Ovary (tissue), 9 donors: ENCODE results near the gene ABHD13. TPM values are rescaled to one million over a fixed set of nuclear protein-coding genes. Genes with fewer than 3 reads are reported as not detected.

Experiments
- DNase-seq, 5 donors: peaks; one replicate each; pipeline ENCODE4 v3.0.0-alpha.2; 2019 to 2020
- H3K27ac ChIP-seq, 2 donors: fragments of 200-600 bp; one replicate each; pipeline versions ENCODE4 v1.5.1 to v1.8.0; 2019 to 2022
- H3K27me3 ChIP-seq: fragments of 200-600 bp; one replicate; pipeline ENCODE4 v1.8.0; 2022
- H3K36me3 ChIP-seq: fragments of 200-600 bp; sonication (generic); one replicate; pipeline ENCODE4 v1.5.1; 2019
- H3K4me1 ChIP-seq: one replicate; pipeline ENCODE4 v1.8.1; 2013; ENCODE audit warnings: mild to moderate bottlenecking, moderate library complexity; ENCODE audit not compliant: insufficient read depth
- H3K4me3 ChIP-seq: fragments of 200-600 bp; sonication (generic); one replicate; pipeline ENCODE4 v1.5.1; 2017
- H3K9me3 ChIP-seq, 2 donors: fragments of 200-600 bp in 1 of 2; sonication (generic) in 1 of 2; one replicate each; pipeline versions ENCODE4 v1.5.1 to v1.8.1; 2013 to 2019; ENCODE audit warnings: mild to moderate bottlenecking in 1 of 2, moderate library complexity in 1 of 2
- EP300 ChIP-seq: sonication (generic); formaldehyde crosslinking; IDR thresholded peaks from one replicate; pipeline ENCODE4 v1.6.1; 2017; ENCODE audit warnings: antibody characterized with exemption
- POLR2A ChIP-seq: fragments of 450-650 bp; IDR thresholded peaks from one replicate; pipeline ENCODE4 v1.6.1; 2017; ENCODE audit warnings: antibody characterized with exemption, mild to moderate bottlenecking, moderate library complexity
- WGBS, 3 donors: extraction: QIAGEN DNeasy Blood & Tissue Kit in 1 of 3; methylation state at CpG; one replicate each; pipeline versions ENCODE4 v1.1.5 to v1.1.7; 2013 to 2017; 5-methylcytosine and 5-hydroxymethylcytosine counted together
- intact Hi-C, 4 donors: fragments of 100-400 bp; cut with DNase I; formaldehyde crosslinking; loops; one replicate each; pipeline versions ENCODE4 v1.11.0 to v1.15.1; 2022 to 2023
- polyA plus RNA-seq, 2 donors: library from polyadenylated mRNA; stranded (reverse); fragments of 200-250 nt in 1 of 2; fragments of 350-450 nt in 1 of 2; fragmentation: Illumina TruSeq in 1 of 2; extraction: RNeasy Lipid Tissue Mini Kit (QIAGEN cat#74804) in 1 of 2; gene quantifications; one replicate each; pipeline ENCODE4 v1.2.3, GENCODE V29; 2013 to 2014
- total RNA-seq, 7 donors: library from RNA; depleted of rRNA in 2 of 7; stranded (reverse); fragments of >200 nt in 2 of 7; fragmentation: NEBNext Ultra II Directional in 3 of 7; extraction: Animal tissue kit (Norgen Biotek cat#: 25700) in 3 of 7; gene quantifications; one replicate each; pipeline versions ENCODE4 v1.1.0 to v1.2.4, GENCODE V29; 2016 to 2023
- TF ChIP-seq, protein P1 (sequence below), 3 donors: fragments of 450-650 bp in 2 of 3; fragments of 200-600 bp in 1 of 3; IDR thresholded peaks; one replicate each; pipeline versions ENCODE4 v1.5.1 to v1.8.0; 2016 to 2022; ENCODE audit warnings: antibody characterized with exemption in 3 of 3, mild to moderate bottlenecking in 1 of 3
- donor health status: DM: no; HTN: no; CAD: no; lungs with moderate emphysema.
- donor health status: DM: no; HTN: no; CAD: no.
- donor health status: Bipolar disorder and iron deficiency.
- donor health status: DM: yes; HTN: yes; CAD: no.
- donor health status: DM: no; HTN: no; CAD: no.
- donor health status: DM: yes; HTN: yes; CAD: no.

Gene ABHD13
- total and polyA plus RNA-seq, 9 donors = 6.0 to 13.7 (median 9.1) TPM

GRCh38 chr13:108268466-108269112 lies 50.4 kb downstream of the ABHD13 start:
- Histone ChIP-seq H3K4me1 (peaks cover 1% of the 10 kb centered on the region), H3K9me3 (no peaks in the 10 kb centered on the region), H3K36me3 (no peaks in the 10 kb centered on the region), H3K27me3 (no peaks in the 10 kb centered on the region), H3K4me3 (no peak overlapping the region), H3K27ac (no peak overlapping the region)
- DNase-seq = no peak
- no peak for TF ChIP-seq POLR2A
- TF ChIP-seq, protein P1, sequence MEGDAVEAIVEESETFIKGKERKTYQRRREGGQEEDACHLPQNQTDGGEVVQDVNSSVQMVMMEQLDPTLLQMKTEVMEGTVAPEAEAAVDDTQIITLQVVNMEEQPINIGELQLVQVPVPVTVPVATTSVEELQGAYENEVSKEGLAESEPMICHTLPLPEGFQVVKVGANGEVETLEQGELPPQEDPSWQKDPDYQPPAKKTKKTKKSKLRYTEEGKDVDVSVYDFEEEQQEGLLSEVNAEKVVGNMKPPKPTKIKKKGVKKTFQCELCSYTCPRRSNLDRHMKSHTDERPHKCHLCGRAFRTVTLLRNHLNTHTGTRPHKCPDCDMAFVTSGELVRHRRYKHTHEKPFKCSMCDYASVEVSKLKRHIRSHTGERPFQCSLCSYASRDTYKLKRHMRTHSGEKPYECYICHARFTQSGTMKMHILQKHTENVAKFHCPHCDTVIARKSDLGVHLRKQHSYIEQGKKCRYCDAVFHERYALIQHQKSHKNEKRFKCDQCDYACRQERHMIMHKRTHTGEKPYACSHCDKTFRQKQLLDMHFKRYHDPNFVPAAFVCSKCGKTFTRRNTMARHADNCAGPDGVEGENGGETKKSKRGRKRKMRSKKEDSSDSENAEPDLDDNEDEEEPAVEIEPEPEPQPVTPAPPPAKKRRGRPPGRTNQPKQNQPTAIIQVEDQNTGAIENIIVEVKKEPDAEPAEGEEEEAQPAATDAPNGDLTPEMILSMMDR (IDR thresholded peaks at IDR 0.05) = no peak
- TF ChIP-seq EP300 = no peak
- WGBS, 3 donors = 59 to 74% (median 67%) methylated on average over 4 of the region's 4 CpGs
- intact Hi-C loops = no loop called here

GRCh38 chr13:108269601-108270328 lies 51.6 kb downstream of the ABHD13 start, which contains the start of gene TNFSF13B:
Gene TNFSF13B (plus strand): TSS chr13:108269718. CDS start chr13:108269896, 178 bp downstream.
- H3K27ac ChIP-seq = no peak within 1 kb of the TSS
- no peaks in the 10 kb centered on the region for H3K9me3 ChIP-seq
- 1% methylated on average over 16 of the region's 16 CpGs for WGBS, 3 donors
- intact Hi-C loops = no loop called here
- DNase-seq = peak in 4 of 5 donors; percentile 9 to 41 (median 23)
- H3K36me3 ChIP-seq = no peaks in the 10 kb centered on the region
- no peaks in the 10 kb centered on the region for H3K27me3 ChIP-seq
- peak within 1 kb of the TSS; percentile 35 for H3K4me3 ChIP-seq
- H3K4me1 ChIP-seq = peaks cover 1% of the 10 kb centered on the region
- no peak for TF ChIP-seq POLR2A
- TF ChIP-seq, protein P1 (IDR thresholded peaks at IDR 0.05) = no peak
- no peak for TF ChIP-seq EP300

DNA sequence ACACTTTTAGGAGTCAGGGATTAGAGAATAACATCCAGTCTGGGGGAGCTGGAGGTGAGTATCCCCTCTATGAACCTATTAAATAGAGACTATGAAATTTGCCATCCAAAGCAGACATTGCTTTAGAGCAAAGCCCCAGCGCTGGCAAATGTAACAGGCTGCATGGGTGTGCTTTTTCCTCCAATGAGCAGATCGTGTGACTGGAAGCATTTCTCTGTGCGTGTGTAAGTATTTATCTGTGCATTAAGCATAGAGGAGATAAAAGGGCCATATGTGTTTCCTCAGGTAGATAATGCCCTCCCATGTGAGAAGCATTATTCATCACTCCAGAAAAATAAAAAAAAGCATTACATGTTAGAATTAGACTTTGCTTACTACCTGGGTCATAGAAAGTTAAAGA lies 52.2 kb downstream of the ABHD13 start:
- DNase-seq = no peak

GRCh38 chr13:108272333-108272732 lies 54.1 kb downstream of the ABHD13 start:
- no peaks in the 10 kb centered on the region for H3K9me3 ChIP-seq
- intact Hi-C loops = no loop called here
- no peak for DNase-seq
- H3K27ac ChIP-seq = no peak overlapping the region
- H3K4me1 ChIP-seq = peaks cover 4% of the 10 kb centered on the region
- H3K27me3 ChIP-seq = no peaks in the 10 kb centered on the region
- TF ChIP-seq POLR2A (no peak), EP300 (no peak)
- TF ChIP-seq, protein P1 (IDR thresholded peaks at IDR 0.05) = no peak
- no peaks in the 10 kb centered on the region for H3K36me3 ChIP-seq
- H3K4me3 ChIP-seq = no peak overlapping the region

More for the DNA sequence above, 52.2 kb downstream of the ABHD13 start:
- WGBS, 3 donors = 13 to 19% (median 17%) methylated on average over 3 of the region's 3 CpGs
- H3K4me1 ChIP-seq = peaks cover 1% of the 10 kb centered on the region
- TF ChIP-seq, protein P1 (IDR thresholded peaks at IDR 0.05) = no peak
- TF ChIP-seq POLR2A = no peak
- intact Hi-C loops = no loop called here
- H3K4me3 ChIP-seq = peak overlapping the region; percentile 35
- no peaks in the 10 kb centered on the region for H3K9me3 ChIP-seq
- H3K36me3 ChIP-seq = no peaks in the 10 kb centered on the region
- H3K27me3 ChIP-seq = no peaks in the 10 kb centered on the region
- no peak overlapping the region for H3K27ac ChIP-seq
